H9 (cell line): ENCODE data around the gene CRNKL1. TPM values are rescaled to one million over a fixed set of nuclear protein-coding genes. Genes with fewer than 3 reads are reported as not detected.

Experiments
- DNase-seq: peaks from one replicate; pipeline ENCODE4 v3.0.0-alpha.2; 2017
- H2AFZ ChIP-seq: one replicate; pipeline ENCODE4 v1.6.1; 2013; ENCODE audit warnings: mild to moderate bottlenecking, low read length, control low read depth, moderate library complexity
- H2AK5ac ChIP-seq: 2 replicates; pipeline ENCODE4 v1.6.1; 2013; ENCODE audit warnings: low read length, control low read depth, mixed read lengths; ENCODE audit not compliant: insufficient read length
- H2BK120ac ChIP-seq: one replicate; pipeline ENCODE4 v1.6.1; 2013; ENCODE audit warnings: low read depth, mild to moderate bottlenecking, low read length, control low read depth, inconsistent platforms; ENCODE audit not compliant: poor library complexity, severe bottlenecking
- H2BK12ac ChIP-seq: 2 replicates; pipeline ENCODE4 v1.6.1; 2013; ENCODE audit warnings: low read length, control low read depth, mixed read lengths, low read depth; ENCODE audit not compliant: insufficient read length
- H2BK15ac ChIP-seq: 2 replicates; pipeline ENCODE4 v1.6.1; 2013; ENCODE audit warnings: low read depth, low read length, control low read depth
- H2BK20ac ChIP-seq: one replicate; pipeline ENCODE4 v1.6.1; 2013; ENCODE audit warnings: low read depth, mild to moderate bottlenecking, low read length, control low read depth, inconsistent platforms; ENCODE audit not compliant: poor library complexity, severe bottlenecking
- H2BK5ac ChIP-seq: 2 replicates; pipeline ENCODE4 v1.6.1; 2013; ENCODE audit warnings: low read length, control low read depth, mixed read lengths; ENCODE audit not compliant: insufficient read length
- H3K14ac ChIP-seq: 2 replicates; pipeline ENCODE4 v1.6.1; 2013; ENCODE audit warnings: low read length, control low read depth; ENCODE audit not compliant: insufficient read depth
- H3K18ac ChIP-seq: 2 replicates; pipeline ENCODE4 v1.6.1; 2013; ENCODE audit warnings: low read depth, mild to moderate bottlenecking, mixed read lengths, low read length, control low read depth; ENCODE audit not compliant: insufficient read length
- H3K23ac ChIP-seq: 2 replicates; pipeline ENCODE4 v1.6.1; 2013; ENCODE audit warnings: low read length, control low read depth, mixed read lengths, low read depth; ENCODE audit not compliant: insufficient read length
- H3K23me2 ChIP-seq: 2 replicates; pipeline ENCODE4 v1.6.1; 2013; ENCODE audit warnings: low read depth, mild to moderate bottlenecking, mixed read lengths, low read length, control low read depth; ENCODE audit not compliant: insufficient read length, poor library complexity, severe bottlenecking
- H3K27ac ChIP-seq: 2 replicates; pipeline ENCODE4 v1.5.1; 2013; ENCODE audit warnings: low read length, control low read depth, mixed read lengths, low read depth; ENCODE audit not compliant: insufficient read length
- H3K27me3 ChIP-seq: 2 replicates; pipeline ENCODE4 v1.6.1; 2013; ENCODE audit warnings: low read length, control low read depth, inconsistent platforms; ENCODE audit not compliant: insufficient read depth
- H3K4ac ChIP-seq: 2 replicates; pipeline ENCODE4 v1.6.1; 2013; ENCODE audit warnings: low read depth, mild to moderate bottlenecking, control low read depth, inconsistent platforms, low read length, moderate library complexity
- H3K4me1 ChIP-seq: 2 replicates; pipeline ENCODE4 v1.6.1; 2013; ENCODE audit warnings: low read length, control low read depth, inconsistent platforms; ENCODE audit not compliant: insufficient read depth
- H3K4me2 ChIP-seq: 2 replicates; pipeline ENCODE4 v1.6.1; 2013; ENCODE audit warnings: low read length, control low read depth, mixed read lengths; ENCODE audit not compliant: insufficient read length, insufficient read depth
- H3K56ac ChIP-seq: 2 replicates; pipeline ENCODE4 v1.6.1; 2013; ENCODE audit warnings: low read depth, mild to moderate bottlenecking, mixed read lengths, low read length, control low read depth; ENCODE audit not compliant: insufficient read length
- H3K79me1 ChIP-seq: 2 replicates; pipeline ENCODE4 v1.6.1; 2013; ENCODE audit warnings: low read depth, mild to moderate bottlenecking, moderate library complexity, low read length, control low read depth, inconsistent platforms; ENCODE audit not compliant: insufficient read depth, poor library complexity, severe bottlenecking
- H3K79me2 ChIP-seq: 2 replicates; pipeline ENCODE4 v1.6.1; 2013; ENCODE audit warnings: low read length, control low read depth, inconsistent platforms; ENCODE audit not compliant: insufficient read depth
- H3K9ac ChIP-seq: 2 replicates; pipeline ENCODE4 v1.6.1; 2013; ENCODE audit warnings: low read length, control low read depth, mixed read lengths; ENCODE audit not compliant: insufficient read length; ENCODE audit errors: extremely low read depth
- H3K9me3 ChIP-seq: one replicate; pipeline ENCODE4 v1.6.1; 2013; ENCODE audit warnings: low read depth, low read length, inconsistent platforms; ENCODE audit not compliant: control insufficient read depth
- H3T11ph ChIP-seq: one replicate; pipeline ENCODE4 v1.6.1; 2013; ENCODE audit warnings: mild to moderate bottlenecking, low read length, control low read depth, inconsistent platforms
- H4K20me1 ChIP-seq: one replicate; pipeline ENCODE4 v1.6.1; 2013; ENCODE audit not compliant: control insufficient read depth, insufficient read length, insufficient read depth
- H4K5ac ChIP-seq: 2 replicates; pipeline ENCODE4 v1.6.1; 2013; ENCODE audit warnings: low read depth, mild to moderate bottlenecking, mixed read lengths, low read length, control low read depth; ENCODE audit not compliant: insufficient read length
- H4K8ac ChIP-seq: replicated peaks from 2 replicates; pipeline ENCODE4 v1.6.1; 2013; ENCODE audit warnings: low read length, control low read depth, mixed read lengths, low read depth; ENCODE audit not compliant: insufficient read length
- H4K91ac ChIP-seq: 2 replicates; pipeline ENCODE4 v1.6.1; 2013; ENCODE audit warnings: low read depth, mild to moderate bottlenecking, moderate library complexity, mixed read lengths, low read length, control low read depth; ENCODE audit not compliant: insufficient read length
- H3K27ac Mint-ChIP-seq, 3 experiments: 2 replicates in 2 of 3; 3 replicates in 1 of 3; pipeline ENCODE4 v1.8.0; 2020 to 2021; ENCODE audit warnings: mixed read lengths in 3 of 3, mild to moderate bottlenecking in 1 of 3, moderate library complexity in 1 of 3
- H3K27me3 Mint-ChIP-seq: 2 replicates; pipeline ENCODE4 v1.8.0; 2021; ENCODE audit warnings: low read depth, mild to moderate bottlenecking, moderate library complexity, mixed read lengths
- H3K36me3 Mint-ChIP-seq, 3 experiments: 2 replicates in 2 of 3; 3 replicates in 1 of 3; pipeline ENCODE4 v1.8.0; 2020 to 2021; ENCODE audit warnings: low read depth in 3 of 3, mixed read lengths in 3 of 3; ENCODE audit not compliant: insufficient read depth in 1 of 3
- H3K4me1 Mint-ChIP-seq, 2 experiments: 2 replicates each; pipeline ENCODE4 v1.8.0; 2020; ENCODE audit warnings: mixed read lengths in 2 of 2
- H3K4me3 Mint-ChIP-seq, 2 experiments: 2 replicates in 1 of 2; 3 replicates in 1 of 2; pipeline ENCODE4 v1.8.0; 2020 to 2021; ENCODE audit warnings: mild to moderate bottlenecking in 2 of 2, mixed read lengths in 2 of 2, moderate library complexity in 1 of 2
- H3K9me3 Mint-ChIP-seq, 2 experiments: 2 replicates in 1 of 2; 3 replicates in 1 of 2; pipeline ENCODE4 v1.8.0; 2020; ENCODE audit warnings: mild to moderate bottlenecking in 2 of 2, mixed read lengths in 2 of 2, moderate library complexity in 1 of 2
- CTCF ChIP-seq: fragments of 200-600 bp; sonication (generic); conservative IDR thresholded peaks from 3 replicates; pipeline ENCODE4 v1.8.0; 2021; ENCODE audit warnings: antibody characterized with exemption, mild to moderate bottlenecking
- WGBS: extraction: QIAGEN DNeasy Blood & Tissue Kit; methylation state at CpG from one replicate; pipeline ENCODE4 v1.1.7; 2013; ENCODE audit warnings: missing lambda C conversion rate, low lambda C conversion rate, mixed read lengths; ENCODE audit not compliant: insufficient read length; ENCODE audit errors: extremely low coverage; 5-methylcytosine and 5-hydroxymethylcytosine counted together
- total RNA-seq: library from RNA; stranded (reverse); gene quantifications from 2 replicates; pipeline ENCODE4 v1.2.1, GENCODE V29; 2021

Gene CRNKL1
- total RNA-seq, 1 experiment from 2014 or later = 30.2 TPM

GRCh38 chr20:19986419-19986818 is 65.8 kb downstream of the CRNKL1 start:
- H4K91ac ChIP-seq = no peak overlapping the region
- H3K4ac ChIP-seq = no peak overlapping the region
- Mint-ChIP-seq H3K27ac (no peak overlapping the region), H3K9me3 (no peaks in the 10 kb centered on the region), H3K4me1 (peaks cover under 1 to 3% of the 10 kb centered on the region in 2 experiments), H3K4me3 (no peak overlapping the region), H3K27me3 (no peaks in the 10 kb centered on the region; the same call in 1 of the 2 replicates), H3K36me3 (no peaks in the 10 kb centered on the region)
- H2BK20ac ChIP-seq = no peak overlapping the region
- H4K8ac ChIP-seq = no peak overlapping the region
- no peak overlapping the region for H3K9ac ChIP-seq
- H2BK15ac ChIP-seq = no peak overlapping the region
- H3K18ac ChIP-seq = no peak overlapping the region
- no peaks in the 10 kb centered on the region for H3K79me2 ChIP-seq
- whole genome bisulfite sequencing = no CpG with 5 or more reads among the region's 6 CpGs
- no peak overlapping the region for H2BK5ac ChIP-seq
- H3K23ac ChIP-seq = no peak overlapping the region
- no peaks in the 10 kb centered on the region for H3K27me3 ChIP-seq
- no peak overlapping the region for H2BK12ac ChIP-seq
- no peak overlapping the region for H2AFZ ChIP-seq
- 0 out of 2 replicates have a peak, but pooled peaks cover 2% of the 10 kb centered on the region for H3K4me1 ChIP-seq
- no peak overlapping the region for H4K5ac ChIP-seq
- no peak overlapping the region for H3T11ph ChIP-seq
- H3K9me3 ChIP-seq = no peaks in the 10 kb centered on the region
- no peaks in the 10 kb centered on the region for H3K79me1 ChIP-seq
- H3K27ac ChIP-seq = no peak overlapping the region
- DNase-seq = no peak
- no peaks in the 10 kb centered on the region for H3K23me2 ChIP-seq
- H4K20me1 ChIP-seq = no peaks in the 10 kb centered on the region
- no peak for TF ChIP-seq CTCF
- no peak overlapping the region for H3K4me2 ChIP-seq
- H3K56ac ChIP-seq = no peak overlapping the region
- H2BK120ac ChIP-seq = no peak overlapping the region
- H3K14ac ChIP-seq = no peak overlapping the region
- H2AK5ac ChIP-seq = no peak overlapping the region

Other genes starting within 250 kb of the CRNKL1 start
- gene NAA20, start 35.1 kb downstream of the CRNKL1 start, total RNA-seq = 46.4 and 48.1 TPM in 2 replicates
- 0.44 TPM in 1 of 2 replicates, not detected in the other for gene CFAP61, start 66 bp upstream of the CRNKL1 start, total RNA-seq